IPS-15b (cell line): Measurements from ENCODE around the gene TSPEAR.
"Not testable (repeated sequence)": the region's sequence is repeated elsewhere in the genome, so short reads cannot be mapped to it uniquely, and the experiment has no call there.

Experiments used
- H3K27me3 ChIP-seq: one replicate; pipeline ENCODE4 v1.6.1; 2013; ENCODE audit warnings: low read length; ENCODE audit not compliant: control insufficient read depth, insufficient read depth
- H3K36me3 ChIP-seq: one replicate; pipeline ENCODE4 v1.6.1; 2013; ENCODE audit warnings: low read length; ENCODE audit not compliant: control insufficient read depth, insufficient read depth
- H3K4me1 ChIP-seq: one replicate; pipeline ENCODE4 v1.6.1; 2013; ENCODE audit warnings: mild to moderate bottlenecking, low read length; ENCODE audit not compliant: control insufficient read depth, insufficient read depth
- H3K4me3 ChIP-seq: one replicate; pipeline ENCODE4 v1.5.1; 2013; ENCODE audit warnings: low read depth, low read length
- H3K9ac ChIP-seq: one replicate; pipeline ENCODE4 v1.6.1; 2013; ENCODE audit warnings: low read depth, mild to moderate bottlenecking, low read length
- H3K9me3 ChIP-seq: one replicate; pipeline ENCODE4 v1.6.1; 2013; ENCODE audit warnings: mild to moderate bottlenecking, low read length; ENCODE audit not compliant: control insufficient read depth, insufficient read depth

TSPEAR gene

DNA sequence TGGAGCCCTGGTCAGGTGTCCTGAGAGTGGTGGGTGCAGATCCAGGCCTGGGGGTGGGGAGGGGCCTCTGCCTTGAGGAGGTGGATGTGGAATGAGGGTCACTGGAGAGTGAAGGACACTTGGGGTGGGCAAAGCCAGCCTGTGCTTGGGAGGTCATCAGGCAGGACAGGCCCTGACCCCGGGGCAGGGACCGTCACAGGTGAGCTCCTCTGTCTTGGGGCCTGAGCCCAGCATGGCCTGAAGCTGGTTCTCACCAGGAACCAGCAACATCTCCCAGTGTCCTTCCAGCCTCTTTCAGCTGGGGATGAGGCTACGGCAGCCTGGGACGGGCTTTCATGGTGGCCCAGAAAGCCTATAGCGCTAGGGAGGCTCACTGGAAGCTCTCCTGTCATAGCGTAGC is 159.2 kb downstream of the TSPEAR start:
- Histone ChIP-seq H3K4me3 (no peak overlapping the region), H3K9me3 (no peaks in the 10 kb centered on the region), H3K36me3 (peaks cover 2% of the 10 kb centered on the region), H3K27me3 (no peaks in the 10 kb centered on the region), H3K4me1 (peaks cover 20% of the 10 kb centered on the region), H3K9ac (no peak overlapping the region)

DNA sequence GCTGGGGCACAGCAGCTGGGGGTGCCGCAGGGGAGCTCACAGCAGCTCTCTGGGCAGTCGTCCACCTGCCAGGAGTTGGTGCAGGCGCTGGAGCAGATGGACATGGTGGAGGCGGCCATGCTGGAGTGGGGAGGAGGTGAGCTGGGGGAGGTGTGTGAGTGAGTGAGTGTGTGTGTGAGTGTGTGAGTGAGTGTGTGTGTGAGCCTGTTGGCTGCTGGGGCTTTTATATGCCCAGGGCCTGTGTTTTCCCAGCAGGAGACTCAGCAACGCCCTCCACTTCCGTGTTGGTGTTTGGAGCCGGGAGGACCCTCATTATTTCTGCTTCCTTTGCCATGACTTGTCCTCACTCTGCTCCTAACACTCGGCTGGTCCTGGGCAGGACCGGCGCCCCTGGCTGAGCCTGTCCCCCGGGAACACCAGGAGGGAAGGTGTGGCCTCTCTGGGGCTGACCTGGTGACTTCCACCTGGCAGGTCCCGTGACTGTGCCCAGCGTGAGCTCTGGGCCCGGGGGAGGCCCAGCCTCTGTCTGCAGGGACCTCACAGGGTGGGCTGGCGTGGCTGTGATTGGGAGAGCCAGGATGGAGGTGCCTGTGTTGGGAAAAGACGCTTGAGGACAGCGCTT is 159.9 kb downstream of the TSPEAR start, which contains the start of gene KRTAP10-2:
Gene KRTAP10-2 (minus strand): TSS at position 166 of the 622 bp plus-strand sequence. CDS start 47 bp downstream, at position 119.
- H3K9me3 ChIP-seq: no peaks in the 10 kb centered on the region
- peaks cover 20% of the 10 kb centered on the region for H3K4me1 ChIP-seq
- no peaks in the 10 kb centered on the region for H3K27me3 ChIP-seq
- H3K4me3 ChIP-seq: no peak within 1 kb of the TSS
- peaks cover 2% of the 10 kb centered on the region for H3K36me3 ChIP-seq
- H3K9ac ChIP-seq: no peak within 1 kb of the TSS

DNA sequence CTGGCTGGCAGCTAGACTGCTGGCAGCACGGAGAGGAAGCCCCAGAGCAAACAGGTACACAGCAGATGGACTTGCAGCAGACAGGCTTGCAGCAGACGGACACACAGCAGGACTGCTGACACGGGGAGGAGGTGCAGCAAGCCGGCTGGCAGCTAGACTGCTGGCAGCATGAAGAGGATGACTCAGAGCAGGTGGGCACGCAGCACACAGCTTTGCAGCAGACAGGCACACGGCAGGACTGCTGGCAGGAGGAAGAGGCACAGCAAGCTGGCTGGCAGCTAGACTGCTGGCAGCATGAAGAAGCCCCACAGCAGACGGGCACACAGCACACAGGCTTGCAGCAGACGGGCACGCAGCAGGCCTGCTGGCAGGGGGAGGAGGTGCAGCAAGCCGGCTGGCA is 160.6 kb downstream of the TSPEAR start:
- Histone ChIP-seq H3K4me3 (no peak overlapping the region), H3K9me3 (no peaks in the 10 kb centered on the region), H3K27me3 (no peaks in the 10 kb centered on the region), H3K36me3 (peaks cover 2% of the 10 kb centered on the region), H3K4me1 (peaks cover 20% of the 10 kb centered on the region), H3K9ac (no peak overlapping the region)

DNA sequence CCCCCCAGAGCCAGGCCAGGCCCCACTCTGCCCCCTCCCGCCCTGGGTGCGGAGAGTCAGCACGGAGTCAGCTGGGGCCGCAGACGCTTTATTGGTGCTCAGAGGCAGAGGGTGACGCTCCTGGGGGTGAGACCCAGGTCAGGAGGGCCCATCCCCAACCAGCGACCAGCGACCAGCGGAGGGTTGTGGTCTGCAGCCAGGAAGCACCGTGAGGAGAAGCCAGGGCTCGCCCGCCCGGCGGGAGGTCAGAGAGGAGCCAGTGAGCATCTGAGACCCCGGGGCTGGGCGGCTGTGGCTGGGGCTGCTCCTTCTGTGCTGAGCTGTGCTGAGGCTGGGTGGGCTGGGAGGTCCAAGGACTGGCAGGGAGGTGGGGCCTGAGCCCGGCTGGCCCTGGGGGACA is 161.1 kb downstream of the TSPEAR start:
- not testable (repeated sequence) for H3K27me3 ChIP-seq, H3K36me3 ChIP-seq, H3K4me3 ChIP-seq, H3K9ac ChIP-seq, H3K9me3 ChIP-seq
- peaks cover 20% of the 10 kb centered on the region for H3K4me1 ChIP-seq

DNA sequence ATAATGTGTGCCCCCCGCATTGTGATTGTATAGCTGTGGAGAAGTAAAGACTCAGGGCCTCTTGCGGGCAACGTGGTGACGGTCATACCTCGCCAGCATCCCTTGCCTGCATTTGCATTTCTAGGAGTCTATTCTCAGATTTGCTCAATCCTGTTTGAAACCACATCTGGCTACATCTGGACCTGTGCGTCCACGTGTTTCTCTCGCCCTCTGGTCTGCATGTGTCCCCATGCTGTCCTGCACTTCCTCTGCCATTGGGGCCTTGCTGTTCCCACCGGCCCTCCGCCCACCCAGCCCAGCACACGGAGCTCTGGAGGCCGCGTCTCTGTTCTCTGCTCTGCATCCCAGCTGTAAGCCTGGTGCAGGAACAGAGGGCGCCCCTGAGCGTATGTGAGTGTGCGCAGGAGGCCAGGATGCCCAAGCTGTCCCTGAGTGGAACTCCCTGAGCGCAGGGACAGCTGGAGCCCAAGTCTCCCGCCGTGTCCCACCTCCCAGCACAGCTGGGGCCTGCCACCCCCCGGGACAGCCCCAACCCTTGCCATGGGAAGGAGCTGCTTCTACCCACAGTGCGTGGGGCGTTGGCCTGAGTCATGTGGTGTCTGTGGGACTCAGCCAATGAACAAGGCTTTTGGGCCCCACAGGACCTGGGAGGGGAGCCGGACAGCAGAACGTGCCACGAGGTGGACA is 161.7 kb downstream of the TSPEAR start:
- H3K36me3 ChIP-seq: peaks cover 2% of the 10 kb centered on the region
- H3K9ac ChIP-seq: peak overlapping the region; percentile 37
- no peaks in the 10 kb centered on the region for H3K27me3 ChIP-seq

DNA sequence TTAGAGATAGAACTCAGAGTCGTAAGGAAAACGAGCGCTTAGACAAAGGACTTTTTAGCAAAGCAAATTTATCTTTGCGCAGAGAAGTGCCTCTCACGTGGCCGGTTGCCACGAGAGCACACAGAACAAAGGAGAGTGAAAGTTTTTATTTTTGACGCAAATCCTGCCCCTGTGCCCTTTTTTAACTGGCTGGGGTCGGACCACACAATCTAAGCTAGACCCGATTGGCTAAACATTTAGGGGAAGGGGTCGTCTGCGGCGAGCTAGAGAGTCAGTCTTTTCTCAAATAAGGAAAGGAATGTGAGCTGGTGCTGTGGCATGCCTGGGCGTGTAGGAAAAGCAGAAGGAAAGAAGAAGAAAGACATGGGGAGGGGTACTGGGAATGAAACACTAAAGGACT is 162.4 kb downstream of the TSPEAR start:
- H3K4me3 ChIP-seq: no peak overlapping the region
- no peaks in the 10 kb centered on the region for H3K27me3 ChIP-seq
- no peaks in the 10 kb centered on the region for H3K9me3 ChIP-seq
- H3K9ac ChIP-seq: peak overlapping the region; percentile 61
- H3K4me1 ChIP-seq: peaks cover 20% of the 10 kb centered on the region
- H3K36me3 ChIP-seq: peaks cover 2% of the 10 kb centered on the region

More for the DNA sequence above, 161.7 kb downstream of the TSPEAR start:
- Histone ChIP-seq H3K4me3 (no peak overlapping the region), H3K9me3 (no peaks in the 10 kb centered on the region), H3K4me1 (peaks cover 20% of the 10 kb centered on the region)

DNA sequence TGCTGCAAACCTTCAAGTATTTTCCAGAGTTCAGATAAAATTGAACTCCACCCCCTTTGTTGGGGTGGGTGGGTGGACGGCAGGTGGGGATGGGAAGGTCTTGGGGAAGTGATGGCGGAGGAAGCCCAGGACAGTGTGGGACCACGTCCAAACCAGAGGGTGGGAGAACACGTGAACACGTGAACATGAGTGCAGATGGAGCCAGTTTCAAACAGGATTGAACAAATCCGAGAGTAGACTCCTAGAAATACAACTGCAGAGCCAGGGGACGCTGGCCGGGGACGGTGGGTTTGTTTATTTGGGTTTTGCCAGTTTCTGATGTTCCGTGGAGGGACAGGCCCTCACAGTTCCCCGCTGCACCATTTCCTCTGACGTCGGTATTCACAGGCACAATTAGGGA is 163.0 kb downstream of the TSPEAR start:
- no peaks in the 10 kb centered on the region for H3K9me3 ChIP-seq
- peaks cover 20% of the 10 kb centered on the region for H3K4me1 ChIP-seq
- H3K27me3 ChIP-seq: no peaks in the 10 kb centered on the region
- peak overlapping the region; percentile 61 for H3K9ac ChIP-seq
- H3K4me3 ChIP-seq: no peak overlapping the region
- H3K36me3 ChIP-seq: peaks cover 2% of the 10 kb centered on the region

DNA sequence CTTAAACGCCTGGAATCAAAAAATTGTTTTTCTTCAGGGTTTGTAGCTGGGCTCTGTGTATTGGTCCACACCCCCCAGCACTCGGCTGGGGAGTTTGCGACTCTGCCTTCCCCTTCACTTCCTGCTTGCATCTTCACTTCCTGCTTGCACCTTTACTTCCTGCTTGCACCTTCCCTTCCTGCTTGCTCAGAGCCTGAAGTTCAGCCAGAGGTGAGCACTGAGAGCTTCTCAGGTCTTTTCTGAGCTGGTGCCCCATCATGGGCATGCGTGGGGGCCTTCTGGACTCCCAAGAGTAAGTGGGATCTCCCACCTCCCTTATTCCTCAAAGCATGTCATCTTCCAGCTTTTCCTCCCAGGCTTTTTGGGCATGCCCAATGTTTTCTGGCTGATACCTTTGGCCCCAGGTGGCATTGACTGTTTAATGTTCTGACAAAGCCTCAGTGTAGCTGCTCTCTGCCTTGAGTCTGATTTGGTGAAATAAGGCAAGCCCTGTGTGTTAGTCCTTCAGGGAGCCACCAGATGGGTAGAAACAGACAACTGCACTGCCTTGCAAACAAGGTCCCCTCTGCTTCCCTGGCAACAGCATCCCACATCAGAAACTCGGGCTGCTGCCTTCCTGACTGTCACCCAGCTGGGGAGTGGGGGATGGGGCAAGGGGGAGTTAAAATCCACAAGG is 163.6 kb downstream of the TSPEAR start:
- peaks cover 16% of the 10 kb centered on the region for H3K4me1 ChIP-seq
- no peak overlapping the region for H3K4me3 ChIP-seq
- peaks cover 2% of the 10 kb centered on the region for H3K36me3 ChIP-seq
- H3K27me3 ChIP-seq: no peaks in the 10 kb centered on the region
- no peaks in the 10 kb centered on the region for H3K9me3 ChIP-seq
- no peak overlapping the region for H3K9ac ChIP-seq

DNA sequence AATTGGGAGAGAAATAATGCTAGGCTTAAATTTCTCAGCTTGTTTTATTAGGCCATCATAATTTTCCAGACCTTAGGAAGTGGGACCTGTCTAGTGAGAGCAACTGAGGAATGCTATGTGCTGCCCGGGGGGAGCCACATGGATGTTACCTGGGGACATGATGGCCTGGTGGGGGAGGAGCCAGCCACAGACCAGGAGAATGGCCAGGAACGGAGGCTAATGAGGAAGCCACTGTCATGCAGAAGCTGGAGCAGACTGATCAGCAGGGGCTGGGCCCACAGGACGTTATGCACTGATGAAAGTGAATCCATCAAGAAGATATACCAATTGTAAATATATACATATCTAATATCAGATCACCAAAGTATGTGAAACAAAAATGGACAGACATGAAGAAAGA is 166.8 kb downstream of the TSPEAR start:
- H3K4me3 ChIP-seq: no peak overlapping the region

DNA sequence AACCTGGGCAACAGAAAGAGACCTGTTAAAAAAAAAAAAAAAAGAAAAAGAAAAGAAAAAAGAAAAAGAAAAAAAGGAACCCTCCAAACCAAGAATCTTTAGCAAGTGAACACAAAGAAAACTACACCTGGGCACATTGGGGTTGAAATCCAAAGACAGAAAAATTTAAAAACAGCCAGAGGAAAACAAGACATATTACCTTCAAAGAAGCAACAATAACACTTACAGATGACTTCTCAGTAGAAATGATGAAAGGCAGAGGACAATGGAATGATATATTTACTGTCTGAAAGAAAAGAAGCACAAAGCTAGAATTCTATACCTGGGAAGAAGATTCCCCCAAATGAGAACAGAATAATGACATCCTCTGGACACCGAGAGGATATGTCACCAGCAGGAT is 168.7 kb downstream of the TSPEAR start:
- Histone ChIP-seq H3K4me1 (peaks cover under 1% of the 10 kb centered on the region), H3K4me3 (no peak overlapping the region), H3K9ac (no peak overlapping the region), H3K27me3 (no peaks in the 10 kb centered on the region), H3K36me3 (no peaks in the 10 kb centered on the region), H3K9me3 (no peaks in the 10 kb centered on the region)

More for the DNA sequence above, 166.8 kb downstream of the TSPEAR start:
- no peaks in the 10 kb centered on the region for H3K27me3 ChIP-seq
- no peaks in the 10 kb centered on the region for H3K36me3 ChIP-seq
- no peak overlapping the region for H3K9ac ChIP-seq
- H3K4me1 ChIP-seq: peaks cover 13% of the 10 kb centered on the region
- H3K9me3 ChIP-seq: no peaks in the 10 kb centered on the region

DNA sequence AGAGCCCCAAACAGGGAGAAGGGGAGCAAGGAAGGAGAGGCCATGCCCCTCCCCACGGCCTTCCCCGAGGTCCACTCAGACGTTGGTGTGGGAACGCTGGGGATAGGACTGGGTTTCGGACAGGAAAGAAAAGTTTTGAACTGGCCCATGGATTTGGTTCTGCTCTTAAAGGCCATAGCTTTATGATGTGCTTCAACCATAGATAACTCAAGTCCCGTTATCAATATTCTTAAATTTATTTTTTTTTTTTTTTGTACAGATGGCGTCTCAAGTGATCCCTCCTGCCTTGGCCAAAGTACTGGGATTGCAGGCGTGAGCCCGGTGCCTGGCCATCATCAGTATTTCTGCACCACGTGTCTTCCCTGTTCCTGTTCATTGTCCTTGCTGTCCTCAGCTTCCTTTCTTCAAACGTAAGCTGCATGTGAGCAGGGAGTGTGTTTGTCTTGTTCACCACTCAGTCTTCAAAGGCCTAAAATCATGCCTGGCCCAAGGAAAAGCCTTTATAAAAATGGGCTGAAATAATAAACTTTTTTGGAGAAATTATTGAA is 170.6 kb downstream of the TSPEAR start:
- no peaks in the 10 kb centered on the region for H3K4me1 ChIP-seq
- H3K9ac ChIP-seq: no peak overlapping the region
- no peaks in the 10 kb centered on the region for H3K36me3 ChIP-seq
- H3K27me3 ChIP-seq: no peaks in the 10 kb centered on the region
- no peaks in the 10 kb centered on the region for H3K9me3 ChIP-seq
- no peak overlapping the region for H3K4me3 ChIP-seq
